GM12878 (cell line): ENCODE results near the gene TBCD. TPM values are rescaled to one million over a fixed set of nuclear protein-coding genes. Genes with fewer than 3 reads are reported as not detected.
"Not testable (repeated sequence)": the region's sequence is repeated elsewhere in the genome, so short reads cannot be mapped to it uniquely, and the experiment has no call there.

Experiments
- ATAC-seq: fragments of 200-7000 bp; cut with Tn5 transposase; 3 replicates; pipeline ENCODE4 v1.9.1; 2020; ENCODE audit warnings: mild to moderate bottlenecking, moderate library complexity
- BruUV-seq: library from RNA; stranded (reverse); fragments of 400-500 nt; replicated peaks from 2 replicates; lab custom pipeline; 2021; lab: Mats Ljungman, UMichigan
- CTCF ChIA-PET: fragments of 300-600 bp; sonication (Branson Sonifier 250); formaldehyde crosslinking; extraction: SDS; loops from one replicate; lab custom pipeline; 2021; ENCODE audit warnings: inconsistent platforms; lab: Yijun Ruan, JAX
- POLR2A ChIA-PET: fragments of 350-600 bp; formaldehyde crosslinking; extraction: SDS; loops from one replicate; lab custom pipeline; 2021; ENCODE audit warnings: inconsistent platforms; lab: Charles Lee
- RAD21 ChIA-PET: fragments of 300-600 bp; sonication (Branson Sonifier 250); formaldehyde crosslinking; loops from one replicate; lab custom pipeline; 2023; ENCODE audit warnings: antibody characterized with exemption; ENCODE audit not compliant: unreplicated experiment; lab: Charles Lee
- SMC1A ChIA-PET: fragments of 300-600 bp; sonication (Branson Sonifier 250); formaldehyde crosslinking; loops from one replicate; lab custom pipeline; 2023; ENCODE audit not compliant: unreplicated experiment, uncharacterized antibody; lab: Charles Lee
- DNase-seq: peaks from one replicate; pipeline ENCODE4 v3.0.0-alpha.2; 2011; ENCODE audit warnings: low read depth, low spot score
- FAIRE-seq: peaks from 3 replicates; lab custom pipeline; 2011; peaks lifted over from hg19 to GRCh38; lab: Jason Lieb, UNC
- H2AFZ ChIP-seq: 2 replicates; pipeline ENCODE4 v1.6.0; 2011; ENCODE audit warnings: low read depth, low read length, control low read depth; ENCODE audit not compliant: control insufficient read depth
- H3K27ac ChIP-seq: 2 replicates; pipeline ENCODE4 v1.5.1; 2011; ENCODE audit warnings: control low read depth; ENCODE audit not compliant: control insufficient read depth, insufficient read depth
- H3K27me3 ChIP-seq, 2 experiments: replicated peaks in 1 of 2; 2 replicates each; pipeline versions ENCODE4 v1.6.0 to v1.6.1; 2011; ENCODE audit warnings: low read length in 1 of 2; ENCODE audit not compliant: control insufficient read depth in 2 of 2, insufficient read depth in 2 of 2
- H3K36me3 ChIP-seq, 2 experiments: 2 replicates each; pipeline ENCODE4 v1.5.1; 2011; ENCODE audit warnings: low read length in 1 of 2; ENCODE audit not compliant: control insufficient read depth in 2 of 2, insufficient read depth in 2 of 2
- H3K4me1 ChIP-seq: 2 replicates; pipeline ENCODE4 v1.6.1; 2011; ENCODE audit warnings: mild to moderate bottlenecking, low read length, moderate library complexity, mixed read lengths; ENCODE audit not compliant: control insufficient read depth, insufficient read depth
- H3K4me2 ChIP-seq: 2 replicates; pipeline ENCODE4 v1.6.0; 2011; ENCODE audit warnings: control low read depth; ENCODE audit not compliant: control insufficient read depth, insufficient read depth
- H3K4me3 ChIP-seq: fragments of 200-600 bp; sonication (generic); 2 replicates; pipeline ENCODE4 v1.5.1; 2016
- H3K79me2 ChIP-seq: 2 replicates; pipeline ENCODE4 v1.6.0; 2011; ENCODE audit warnings: low read length; ENCODE audit not compliant: control insufficient read depth, insufficient read depth
- H3K9ac ChIP-seq: 2 replicates; pipeline ENCODE4 v1.8.0; 2011; ENCODE audit warnings: low read length, control low read depth, mixed read lengths; ENCODE audit not compliant: control insufficient read depth, insufficient read depth
- H3K9me3 ChIP-seq: replicated peaks from 3 replicates; pipeline ENCODE4 v1.5.1; 2011; ENCODE audit warnings: mild to moderate bottlenecking, low read length; ENCODE audit not compliant: control insufficient read depth, insufficient read depth
- H4K20me1 ChIP-seq: 2 replicates; pipeline ENCODE4 v1.6.0; 2011; ENCODE audit not compliant: control insufficient read depth, insufficient read depth
- ETV6 ChIP-seq, 2 experiments: fragments of 450-650 bp in 1 of 2; IDR thresholded peaks in 1 of 2; conservative IDR thresholded peaks in 1 of 2; 2 replicates each; pipeline ENCODE4 v1.6.1; 2014; ENCODE audit warnings: antibody characterized with exemption in 1 of 2, borderline replicate concordance in 1 of 2, low read depth in 1 of 2, mild to moderate bottlenecking in 1 of 2, moderate library complexity in 1 of 2
- HCFC1 ChIP-seq: fragments of 150-350 bp; IDR thresholded peaks from 2 replicates; pipeline ENCODE4 v1.6.1; 2014; ENCODE audit warnings: low read length
- TCF12 ChIP-seq: IDR thresholded peaks from 2 replicates; pipeline ENCODE4 v1.6.1; 2011; ENCODE audit warnings: low read depth, mild to moderate bottlenecking, low read length
- WGBS: methylation state at CpG from one replicate; pipeline ENCODE4 v1.1.6; 2016; ENCODE audit warnings: low lambda C conversion rate; ENCODE audit not compliant: insufficient replicate concordance, insufficient coverage; ENCODE audit errors: missing lambda C conversion rate; 5-methylcytosine and 5-hydroxymethylcytosine counted together
- in situ Hi-C: fragments of 300-500 bp; cut with MboI; formaldehyde crosslinking; loops from 9 replicates; pipeline ENCODE4 v1.14.3; 2018; ENCODE audit warnings: mixed read lengths
- intact Hi-C: fragments of 100-400 bp; cut with micrococcal nuclease; formaldehyde crosslinking; loops from one replicate; pipeline ENCODE4 v1.14.2; 2022; ENCODE audit not compliant: unreplicated experiment
- polyA plus RNA-seq, 11 experiments: library from polyadenylated mRNA; depleted of rRNA in 4 of 11; unstranded in 6 of 11; stranded (reverse) in 5 of 11; fragments of >200 nt; fragmentation: Nextera tagmentation in 4 of 11; fragmentation: Illumina TruSeq in 1 of 11; extraction: Ambion mirVana in 4 of 11; extraction: Trizol in 1 of 11; gene quantifications; 1 replicate in 1 of 11; 2 replicates in 10 of 11; pipeline versions ENCODE4 v1.2.1 to v1.2.3, GENCODE V29; 2011 to 2016; ENCODE audit warnings: inconsistent platforms in 2 of 11, missing spikeins in 2 of 11, low read depth in 1 of 11
- total RNA-seq, 4 experiments: library from RNA; depleted of rRNA in 3 of 4; stranded (reverse); fragments of >200 nt in 3 of 4; fragmentation: Illumina TruSeq in 1 of 4; extraction: Trizol in 1 of 4; gene quantifications; 2 replicates each; pipeline versions ENCODE4 v1.2.1 to v1.2.3, GENCODE V29; 2013 to 2021

Gene TBCD
- total and polyA plus RNA-seq, 10 of the 15 experiments (the other 5 are each of a cell fraction or from before 2014, with no cell fraction given): 10.3 to 114 (median 52.4) TPM

DNA sequence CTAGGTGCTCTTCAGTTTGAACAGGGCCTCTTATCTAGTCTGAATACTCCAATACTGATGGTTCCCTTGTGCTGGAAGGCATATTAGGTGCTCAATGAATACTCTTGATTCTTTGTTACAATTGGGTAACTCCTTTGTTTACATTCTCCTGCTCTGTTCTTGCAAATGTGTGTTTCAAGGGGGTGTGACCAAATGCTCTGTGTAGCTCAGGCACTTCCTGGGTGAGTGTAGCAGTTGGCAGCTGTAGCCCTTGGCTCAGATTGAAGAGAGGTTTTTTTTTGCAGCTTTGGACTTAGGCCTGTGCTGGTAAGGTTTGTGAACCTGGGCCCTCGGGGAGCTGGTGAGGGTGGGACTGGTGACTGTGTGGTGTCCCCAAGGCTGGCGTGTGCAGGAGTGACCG, 20.2 kb downstream of the TBCD start:
- no peak overlapping the region for H3K9ac ChIP-seq
- ATAC-seq (no peak), FAIRE-seq (no peak), DNase-seq (no peak)
- H3K4me1 ChIP-seq: peaks cover 17% of the 10 kb centered on the region
- RAD21 ChIA-PET: no interaction called here
- 53% methylated on average over 3 of the region's 3 CpGs for WGBS
- intact Hi-C loops (no loop called here), in situ Hi-C loops (no loop called here)
- H4K20me1 ChIP-seq: no peaks in the 10 kb centered on the region
- H3K9me3 ChIP-seq: no peaks in the 10 kb centered on the region
- H3K36me3 ChIP-seq: peaks cover 2 to 23% of the 10 kb centered on the region in 2 experiments; a peak in 3 of 4 replicates
- no peak overlapping the region for H3K4me2 ChIP-seq
- H3K27me3 ChIP-seq: no peaks in the 10 kb centered on the region
- H3K27ac ChIP-seq: no peak overlapping the region
- H3K4me3 ChIP-seq: no peak overlapping the region
- H2AFZ ChIP-seq: no peak overlapping the region
- H3K79me2 ChIP-seq: no peaks in the 10 kb centered on the region
- TF ChIP-seq ETV6 (conservative IDR thresholded peaks at IDR 0.05 in 1 of 2, IDR thresholded peaks at IDR 0.05 in 1 of 2; ENCODE audit: borderline replicate concordance in 1 of 2, low read depth in 1 of 2) (no peak), HCFC1 (no peak), TCF12 (no peak)
- SMC1A ChIA-PET: no interaction called here
- BruUV-seq: no TSS peak
- CTCF ChIA-PET: no interaction called here
- POLR2A ChIA-PET: no interaction called here

DNA sequence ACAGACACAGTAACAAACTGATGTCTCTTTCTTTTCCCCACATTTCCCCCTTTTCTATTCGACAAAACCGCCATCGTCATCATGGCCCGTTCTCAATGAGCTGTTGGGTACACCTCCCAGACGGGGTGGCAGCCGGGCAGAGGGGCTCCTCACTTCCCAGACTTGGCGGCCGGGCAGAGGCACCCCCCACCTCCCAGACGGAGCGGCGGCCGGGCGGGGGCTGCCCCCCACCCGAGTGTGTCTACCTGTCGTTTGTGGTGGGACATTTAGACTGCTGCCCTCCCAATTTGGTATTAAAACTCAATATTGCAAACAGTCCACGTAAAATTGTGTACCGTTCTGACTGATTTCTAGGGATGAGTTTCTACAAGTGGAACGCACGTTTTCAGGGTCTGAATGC, 22.6 kb downstream of the TBCD start:
- POLR2A ChIA-PET, H3K9ac ChIP-seq: not testable (repeated sequence)
- WGBS: 94% methylated on average over 19 of the region's 19 CpGs

More for the DNA sequence above, 22.6 kb downstream of the TBCD start:
- H3K9me3 ChIP-seq, intact Hi-C loops, ATAC-seq, SMC1A ChIA-PET, RAD21 ChIA-PET, DNase-seq, H4K20me1 ChIP-seq, FAIRE-seq, H3K4me3 ChIP-seq, CTCF ChIA-PET, H3K79me2 ChIP-seq, BruUV-seq, in situ Hi-C loops, H3K27me3 ChIP-seq, H3K27ac ChIP-seq, H3K4me2 ChIP-seq, H2AFZ ChIP-seq: not testable (repeated sequence)
- Histone ChIP-seq H3K4me1 (peaks cover 17% of the 10 kb centered on the region), H3K36me3 (peaks cover 0 to 12% of the 10 kb centered on the region in 2 experiments; a peak in 3 of 4 replicates)
